HCT116 (cell line): ENCODE data around the gene RNF183. TPM values are rescaled to one million over a fixed set of nuclear protein-coding genes. Genes with fewer than 3 reads are reported as not detected.

ENCODE experiments used
- ATAC-seq: fragments of 200-7000 bp; cut with Tn5 transposase; 2 replicates; pipeline ENCODE4 v1.9.1; 2020; ENCODE audit warnings: mild to moderate bottlenecking, moderate library complexity
- BruUV-seq: library from RNA; stranded (reverse); fragments of 400-500 nt; replicated peaks from 2 replicates; lab custom pipeline; 2021; lab: Mats Ljungman, UMichigan
- CTCF ChIA-PET: fragments of 300-600 bp; sonication (Branson Sonifier 250); formaldehyde crosslinking; loops from one replicate; lab custom pipeline; 2021; ENCODE audit warnings: antibody characterized with exemption; lab: Charles Lee
- POLR2A ChIA-PET: fragments of 300-600, 350-600 bp; sonication (Branson Sonifier 250); formaldehyde crosslinking; loops from one replicate; lab custom pipeline; 2021; ENCODE audit warnings: antibody characterized with exemption; lab: Charles Lee
- RAD21 ChIA-PET, 2 experiments: fragments of 300-600 bp; sonication (Branson Sonifier 250); formaldehyde crosslinking; loops; one replicate each; lab custom pipeline; 2023; ENCODE audit warnings: low total read pairs in 2 of 2; ENCODE audit not compliant: uncharacterized antibody in 2 of 2, unreplicated experiment in 2 of 2, low non-redundant PET in 1 of 2; lab: Charles Lee
- DNase-seq: peaks from one replicate; pipeline ENCODE4 v3.0.0-alpha.2; 2010; ENCODE audit warnings: low read depth, low spot score
- H2AFZ ChIP-seq: fragments of 200-600 bp; shearing (Covaris generic), sonication (generic); 2 replicates; pipeline ENCODE4 v1.6.1; 2017; ENCODE audit warnings: low read depth, mixed run types, mixed read lengths, antibody characterized with exemption, low read length; ENCODE audit not compliant: poor library complexity, severe bottlenecking
- H3K27ac ChIP-seq: 2 replicates; pipeline ENCODE4 v1.5.1; 2012; ENCODE audit warnings: low read depth, low read length
- H3K27me3 ChIP-seq: fragments of 200-600 bp; sonication (generic); 2 replicates; pipeline ENCODE4 v1.6.1; 2016; ENCODE audit warnings: mixed run types, low read length, mixed read lengths; ENCODE audit not compliant: insufficient read depth
- H3K36me3 ChIP-seq, 2 experiments: fragments of 200-500 bp in 1 of 2; fragments of 200-600 bp in 1 of 2; sonication (Bioruptor generic) in 1 of 2; sonication (generic) in 1 of 2; 2 replicates each; pipeline versions ENCODE4 v1.5.1 to v1.6.1; 2014 to 2016; ENCODE audit warnings: low read length in 2 of 2, inconsistent platforms in 1 of 2, mixed read lengths in 1 of 2, mixed run types in 1 of 2; ENCODE audit not compliant: insufficient read depth in 2 of 2, control insufficient read depth in 1 of 2
- H3K4me1 ChIP-seq, 2 experiments: fragments of 200-600 bp in 1 of 2; sonication (generic) in 1 of 2; 2 replicates each; pipeline versions ENCODE4 v1.5.1 to v1.6.1; 2012 to 2017; ENCODE audit warnings: low read length in 2 of 2, inconsistent platforms in 1 of 2, mild to moderate bottlenecking in 1 of 2, mixed read lengths in 1 of 2, mixed run types in 1 of 2, moderate library complexity in 1 of 2; ENCODE audit not compliant: insufficient read depth in 2 of 2, control insufficient read depth in 1 of 2
- H3K4me2 ChIP-seq: fragments of 200-600 bp; sonication (generic); 2 replicates; pipeline ENCODE4 v1.6.1; 2017; ENCODE audit warnings: mixed run types, low read length, mixed read lengths
- H3K4me3 ChIP-seq, 2 experiments: fragments of 200-600 bp in 1 of 2; sonication (generic) in 1 of 2; replicated peaks in 1 of 2; 2 replicates each; pipeline ENCODE4 v1.5.1; 2011 to 2016; ENCODE audit warnings: low read length in 2 of 2, control low read depth in 1 of 2, low read depth in 1 of 2, mild to moderate bottlenecking in 1 of 2, mixed read lengths in 1 of 2, mixed run types in 1 of 2
- H3K79me2 ChIP-seq: fragments of 200-600 bp; sonication (generic); 2 replicates; pipeline ENCODE4 v1.6.1; 2017; ENCODE audit warnings: mild to moderate bottlenecking, mixed run types, low read length, moderate library complexity, mixed read lengths; ENCODE audit not compliant: insufficient read depth
- H3K9ac ChIP-seq: fragments of 200-600 bp; sonication (generic); 2 replicates; pipeline ENCODE4 v1.6.1; 2016; ENCODE audit warnings: low read length, mixed read lengths
- H3K9me2 ChIP-seq: fragments of 200-600 bp; sonication (generic), shearing (Covaris generic); 2 replicates; pipeline ENCODE4 v1.6.1; 2017; ENCODE audit warnings: mixed run types, mild to moderate bottlenecking, moderate library complexity; ENCODE audit not compliant: insufficient read depth
- H3K9me3 ChIP-seq, 2 experiments: fragments of 200-500 bp in 1 of 2; fragments of 200-600 bp in 1 of 2; sonication (Bioruptor generic) in 1 of 2; sonication (generic) in 1 of 2; 2 replicates each; pipeline ENCODE4 v1.6.1; 2014 to 2017; ENCODE audit warnings: low read length in 2 of 2, mixed read lengths in 2 of 2, inconsistent platforms in 1 of 2, low read depth in 1 of 2, mild to moderate bottlenecking in 1 of 2, mixed run types in 1 of 2, moderate library complexity in 1 of 2; ENCODE audit not compliant: control insufficient read depth in 1 of 2, insufficient read depth in 1 of 2
- H4K20me1 ChIP-seq: fragments of 200-600 bp; sonication (generic), shearing (Covaris generic); 2 replicates; pipeline ENCODE4 v1.6.1; 2017; ENCODE audit warnings: mixed run types, mild to moderate bottlenecking, moderate library complexity; ENCODE audit not compliant: insufficient read depth
- ATF3 ChIP-seq: IDR thresholded peaks from 2 replicates; pipeline ENCODE4 v1.6.1; 2012
- CBX3 ChIP-seq: IDR thresholded peaks from 2 replicates; pipeline ENCODE4 v1.6.1; 2012; ENCODE audit warnings: low read depth
- CEBPB ChIP-seq: IDR thresholded peaks from 2 replicates; pipeline ENCODE4 v1.6.1; 2012; ENCODE audit warnings: low read depth
- CTCF ChIP-seq, 3 experiments: fragments of 200-600 bp in 1 of 3; sonication (generic) in 1 of 3; IDR thresholded peaks in 2 of 3; conservative IDR thresholded peaks in 1 of 3; 2 replicates each; pipeline ENCODE4 v1.5.1; 2012 to 2017; ENCODE audit warnings: low read depth in 2 of 3, low read length in 2 of 3, antibody characterized with exemption in 1 of 3, borderline replicate concordance in 1 of 3, control low read depth in 1 of 3, mild to moderate bottlenecking in 1 of 3, mixed read lengths in 1 of 3, mixed run types in 1 of 3, moderate library complexity in 1 of 3; ENCODE audit not compliant: insufficient read depth in 1 of 3
- EGR1 ChIP-seq: IDR thresholded peaks from 2 replicates; pipeline ENCODE4 v1.6.1; 2012; ENCODE audit warnings: low read depth
- ELF1 ChIP-seq: IDR thresholded peaks from 2 replicates; pipeline ENCODE4 v1.6.1; 2012; ENCODE audit warnings: low read depth, borderline replicate concordance
- EZH2 ChIP-seq: fragments of 200-600 bp; sonication (generic); IDR thresholded peaks from 2 replicates; pipeline ENCODE4 v1.6.1; 2017; ENCODE audit warnings: antibody characterized with exemption, mixed run types
- EZH2phosphoT487 ChIP-seq: fragments of 200-600 bp; IDR thresholded peaks from 2 replicates; pipeline ENCODE4 v1.6.1; 2018; ENCODE audit warnings: antibody characterized with exemption, borderline replicate concordance
- FOSL1 ChIP-seq: IDR thresholded peaks from 2 replicates; pipeline ENCODE4 v1.6.1; 2012; ENCODE audit warnings: low read depth
- JUND ChIP-seq: IDR thresholded peaks from 2 replicates; pipeline ENCODE4 v1.6.1; 2012
- POLR2AphosphoS5 ChIP-seq: IDR thresholded peaks from 2 replicates; pipeline ENCODE4 v1.6.1; 2011; ENCODE audit warnings: mild to moderate bottlenecking, low read depth, low read length, moderate library complexity
- RAD21 ChIP-seq: IDR thresholded peaks from 2 replicates; pipeline ENCODE4 v1.6.1; 2012; ENCODE audit warnings: low read depth, mild to moderate bottlenecking
- REST ChIP-seq: IDR thresholded peaks from 2 replicates; pipeline ENCODE4 v1.6.1; 2012; ENCODE audit warnings: low read depth
- SIN3A ChIP-seq: IDR thresholded peaks from 2 replicates; pipeline ENCODE4 v1.6.1; 2012; ENCODE audit warnings: low read depth
- SP1 ChIP-seq: IDR thresholded peaks from 2 replicates; pipeline ENCODE4 v1.6.1; 2012; ENCODE audit warnings: low read depth
- SRF ChIP-seq: IDR thresholded peaks from 2 replicates; pipeline ENCODE4 v1.6.1; 2012; ENCODE audit warnings: low read depth
- YY1 ChIP-seq: IDR thresholded peaks from 2 replicates; pipeline ENCODE4 v1.6.1; 2011; ENCODE audit warnings: low read length, low read depth, moderate library complexity, mild to moderate bottlenecking; ENCODE audit not compliant: insufficient replicate concordance; ENCODE audit errors: extremely low read depth
- ZBTB33 ChIP-seq: IDR thresholded peaks from 2 replicates; pipeline ENCODE4 v1.6.1; 2011; ENCODE audit warnings: mild to moderate bottlenecking, low read length, moderate library complexity; ENCODE audit not compliant: insufficient replicate concordance; ENCODE audit errors: extremely low read depth
- ZFX ChIP-seq: fragments of 450-650 bp; IDR thresholded peaks from 2 replicates; pipeline ENCODE4 v1.6.1; 2017
- ZNF274 ChIP-seq: fragments of 200-500 bp; sonication (Bioruptor generic); IDR thresholded peaks from 2 replicates; pipeline ENCODE4 v1.6.1; 2014; ENCODE audit warnings: mild to moderate bottlenecking, low read depth, low read length, inconsistent platforms
- intact Hi-C: fragments of 100-400 bp; cut with micrococcal nuclease; formaldehyde crosslinking; loops from 2 replicates; pipeline ENCODE4 v1.10.0; 2022
- total RNA-seq: library from RNA; stranded (reverse); gene quantifications from one replicate; pipeline ENCODE4 v1.2.1, GENCODE V29; 2021; ENCODE audit not compliant: unreplicated experiment

Gene RNF183
- total RNA-seq, 1 experiment from 2014 or later, result 0.12 TPM

- Histone ChIP-seq H2AFZ (no peak overlapping the region), H3K27me3 (no peaks in the 10 kb centered on the region), H3K9me2 (no peaks in the 10 kb centered on the region), H3K9me3 (no peaks in the 10 kb centered on the region; a peak in 1 of 4 replicates), H3K79me2 (peaks cover 6% of the 10 kb centered on the region; the same call in 1 of the 2 replicates), H3K9ac (no peak overlapping the region), H4K20me1 (no peaks in the 10 kb centered on the region), H3K36me3 (no peaks in the 10 kb centered on the region), H3K4me2 (no peak overlapping the region), H3K27ac (no peak overlapping the region), H3K4me1 (no peaks in the 10 kb centered on the region), H3K4me3 (no peak overlapping the region)
- intact Hi-C loops, result no loop called here
- TF ChIP-seq CEBPB (no peak), CBX3 (no peak), YY1 (no peak), FOSL1 (no peak), EZH2phosphoT487 (no peak), JUND (no peak), EGR1 (no peak), POLR2AphosphoS5 (no peak), ATF3 (no peak), SIN3A (no peak), ELF1 (no peak), REST (no peak), SRF (no peak), SP1 (no peak), RAD21 (no peak), ZFX (no peak), ZNF274 (no peak), EZH2 (no peak), CTCF (IDR thresholded peaks at IDR 0.05 in 2 of 3, conservative IDR thresholded peaks at IDR 0.05 in 1 of 3; ENCODE audit: borderline replicate concordance in 1 of 3, insufficient read depth in 1 of 3, low read depth in 2 of 3, low read length in 2 of 3) (no peak), ZBTB33 (no peak)
- BruUV-seq, result no TSS peak
- CTCF ChIA-PET, result no interaction called here
- DNase-seq (no peak), ATAC-seq (no peak)
- POLR2A ChIA-PET, result no interaction called here
- RAD21 ChIA-PET, result no interaction called here
These were observed 52.4 kb downstream of the RNF183 start for GRCh38 chr9:113250807-113251206.
